Measurements from ENCODE around the gene PNPLA6. TPM values are rescaled to one million over a fixed set of nuclear protein-coding genes. Genes with fewer than 3 reads are reported as not detected.

Gene PNPLA6
- total RNA-seq, 2 experiments from 2014 or later = 62.0 to 70.9 TPM

GRCh38 chr19:7509625-7510024 is 25.9 kb upstream of the PNPLA6 start:
- DNase-seq (peak in 1 of 14 experiments; percentile 42), ATAC-seq (ENCODE audit: poor library complexity) (no peak)
- Mint-ChIP-seq H3K27me3 (peaks cover 45% of the 10 kb centered on the region), H3K4me1 (ENCODE audit: low read depth) (peaks cover 16% of the 10 kb centered on the region), H3K9me3 (peaks cover 5% of the 10 kb centered on the region), H3K27ac (no peak overlapping the region), H3K36me3 (ENCODE audit: low read depth) (no peaks in the 10 kb centered on the region), H3K4me3 (no peak overlapping the region)
- Histone ChIP-seq H3K36me3 (ENCODE audit: insufficient read depth, low read length) (no peaks in the 10 kb centered on the region), H3K27ac (ENCODE audit: low read depth in 1 of 2, low read length in 2 of 2) (no peak overlapping the region), H3K4me1 (ENCODE audit: insufficient read depth, low read length) (peaks cover 19% of the 10 kb centered on the region), H3K4me3 (ENCODE audit: low read length) (no peak overlapping the region), H3K27me3 (ENCODE audit: control insufficient read depth in 1 of 2, insufficient read depth in 2 of 2, low read length in 2 of 2) (peaks cover 11 to 12% of the 10 kb centered on the region in 2 experiments), H3K9me3 (ENCODE audit: control insufficient read depth in 1 of 2, insufficient read depth in 1 of 2, low read length in 2 of 2) (peaks cover 0 to 17% of the 10 kb centered on the region in 2 experiments)
- POLR2A ChIA-PET = no interaction called here
- intact Hi-C loops (cut with DNase I, micrococcal nuclease) = no loop called here
- no peak for TF ChIP-seq CTCF (IDR thresholded peaks at IDR 0.05)
- CTCF ChIA-PET = no interaction called here

- DNase-seq (no peak), ATAC-seq (ENCODE audit: poor library complexity) (no peak)
- Mint-ChIP-seq H3K27me3 (peaks cover 47% of the 10 kb centered on the region), H3K4me1 (ENCODE audit: low read depth) (peaks cover 15% of the 10 kb centered on the region), H3K36me3 (ENCODE audit: low read depth) (no peaks in the 10 kb centered on the region), H3K27ac (no peak overlapping the region), H3K9me3 (peaks cover 5% of the 10 kb centered on the region), H3K4me3 (no peak overlapping the region)
- Histone ChIP-seq H3K27me3 (ENCODE audit: control insufficient read depth in 1 of 2, insufficient read depth in 2 of 2, low read length in 2 of 2) (peaks cover 5 to 8% of the 10 kb centered on the region in 2 experiments), H3K36me3 (ENCODE audit: insufficient read depth, low read length) (no peaks in the 10 kb centered on the region), H3K4me3 (ENCODE audit: low read length) (no peak overlapping the region), H3K4me1 (ENCODE audit: insufficient read depth, low read length) (peaks cover 14% of the 10 kb centered on the region), H3K9me3 (ENCODE audit: control insufficient read depth in 1 of 2, insufficient read depth in 1 of 2, low read length in 2 of 2) (no peaks in the 10 kb centered on the region), H3K27ac (ENCODE audit: low read depth in 1 of 2, low read length in 2 of 2) (no peak overlapping the region)
- no peak for TF ChIP-seq CTCF (IDR thresholded peaks at IDR 0.05)
- intact Hi-C loops (cut with DNase I, micrococcal nuclease) = no loop called here
- POLR2A ChIA-PET = interaction anchor here (0.9 kb wide), 1 partner anchor 10 kb away, joined by 3 read pairs; the partner anchor contains the start of gene MCOLN1
- CTCF ChIA-PET = no interaction called here
Observed at GRCh38 chr19:7512400-7512851, 23.1 kb upstream of the PNPLA6 start.

- ATAC-seq (ENCODE audit: poor library complexity) = no peak
- Histone ChIP-seq H3K36me3 (ENCODE audit: insufficient read depth, low read length) (no peaks in the 10 kb centered on the region), H3K27ac (ENCODE audit: low read depth in 1 of 2, low read length in 2 of 2) (no peak overlapping the region), H3K4me1 (ENCODE audit: insufficient read depth, low read length) (peaks cover 14% of the 10 kb centered on the region), H3K4me3 (ENCODE audit: low read length) (no peak overlapping the region), H3K27me3 (ENCODE audit: control insufficient read depth in 1 of 2, insufficient read depth in 2 of 2, low read length in 2 of 2) (peaks cover 5 to 11% of the 10 kb centered on the region in 2 experiments), H3K9me3 (ENCODE audit: control insufficient read depth in 1 of 2, insufficient read depth in 1 of 2, low read length in 2 of 2) (peaks cover 0 to under 1% of the 10 kb centered on the region in 2 experiments)
- DNase-seq = no peak
- peaks cover 20% of the 10 kb centered on the region for H3K4me1 Mint-ChIP-seq (ENCODE audit: low read depth)
- H3K36me3 Mint-ChIP-seq (ENCODE audit: low read depth) = no peaks in the 10 kb centered on the region
- no peak for TF ChIP-seq CTCF (IDR thresholded peaks at IDR 0.05)
- H3K4me3 Mint-ChIP-seq = peak overlapping the region; percentile 18
- peaks cover 5% of the 10 kb centered on the region for H3K9me3 Mint-ChIP-seq
- peaks cover 41% of the 10 kb centered on the region for H3K27me3 Mint-ChIP-seq
- POLR2A ChIA-PET = no interaction called here
- H3K27ac Mint-ChIP-seq = no peak overlapping the region
- intact Hi-C loops (cut with DNase I, micrococcal nuclease) = no loop called here
- CTCF ChIA-PET = no interaction called here
Observed at GRCh38 chr19:7513809-7514642, 21.5 kb upstream of the PNPLA6 start.
